EL (cell line): ENCODE data around the gene DOCK3.
"Not testable (repeated sequence)": the region's sequence is repeated elsewhere in the genome, so short reads cannot be mapped to it uniquely, and the experiment has no call there.

ENCODE experiments used
- DNase-seq: peaks from one replicate; pipeline ENCODE4 v3.0.0-alpha.2; 2016

The DOCK3 gene

GRCh38 chr3:51257870-51258269 lies 583.1 kb downstream of the DOCK3 start:
- no peak for DNase-seq

GRCh38 chr3:51264166-51264565 lies 589.4 kb downstream of the DOCK3 start:
- not testable (repeated sequence) for DNase-seq

- DNase-seq = no peak
Measured at GRCh38 chr3:51268132-51268531, 593.4 kb downstream of the DOCK3 start.

GRCh38 chr3:51269466-51269865 lies 594.7 kb downstream of the DOCK3 start:
- peak; percentile 7 for DNase-seq

- DNase-seq = no peak
Measured at GRCh38 chr3:51270559-51270958, 595.8 kb downstream of the DOCK3 start.

- no peak for DNase-seq
Measured at GRCh38 chr3:51271172-51271571, 596.4 kb downstream of the DOCK3 start.

GRCh38 chr3:51274052-51274451 lies 599.3 kb downstream of the DOCK3 start:
- DNase-seq = no peak

GRCh38 chr3:51275111-51275805 lies 600.5 kb downstream of the DOCK3 start:
- DNase-seq = no peak

GRCh38 chr3:51276046-51276445 lies 601.3 kb downstream of the DOCK3 start:
- no peak for DNase-seq

- no peak for DNase-seq
Measured at GRCh38 chr3:51279448-51279847, 604.7 kb downstream of the DOCK3 start.

GRCh38 chr3:51280176-51280575 lies 605.4 kb downstream of the DOCK3 start:
- no peak for DNase-seq

- DNase-seq = peak; percentile 51
Measured at GRCh38 chr3:51282931-51283330, 608.2 kb downstream of the DOCK3 start.

- DNase-seq = no peak
Measured at GRCh38 chr3:51283421-51283820, 608.7 kb downstream of the DOCK3 start.

- DNase-seq = no peak
Measured at GRCh38 chr3:51295625-51296024, 620.9 kb downstream of the DOCK3 start.

- DNase-seq = no peak
Measured at GRCh38 chr3:51297333-51297732, 622.6 kb downstream of the DOCK3 start.

GRCh38 chr3:51304230-51304629 lies 629.5 kb downstream of the DOCK3 start:
- no peak for DNase-seq

- no peak for DNase-seq
Measured at GRCh38 chr3:51306093-51306492, 631.4 kb downstream of the DOCK3 start.

GRCh38 chr3:51307458-51307857 lies 632.7 kb downstream of the DOCK3 start:
- DNase-seq = no peak

- DNase-seq = not testable (repeated sequence)
Measured at GRCh38 chr3:51307945-51308607, 633.3 kb downstream of the DOCK3 start.

- peak; percentile 18 for DNase-seq
Measured at GRCh38 chr3:51311055-51311454, 636.3 kb downstream of the DOCK3 start.

- DNase-seq = no peak
Measured at GRCh38 chr3:51328206-51328605, 653.5 kb downstream of the DOCK3 start.

- no peak for DNase-seq
Measured at GRCh38 chr3:51330046-51330445, 655.3 kb downstream of the DOCK3 start.

- no peak for DNase-seq
Measured at GRCh38 chr3:51332156-51332555, 657.4 kb downstream of the DOCK3 start.

- no peak for DNase-seq
Measured at GRCh38 chr3:51333021-51333420, 658.3 kb downstream of the DOCK3 start.

GRCh38 chr3:51336261-51336660 lies 661.5 kb downstream of the DOCK3 start:
- no peak for DNase-seq
